Erythroblast (primary cell): ENCODE measurements around the gene CIC.

Experiments used
- GATA1 ChIP-seq: IDR thresholded peaks from 2 replicates; pipeline ENCODE4 v1.6.1; 2011; ENCODE audit warnings: low read depth, mild to moderate bottlenecking, control low read depth, low read length, moderate library complexity
- POLR2A ChIP-seq: IDR thresholded peaks from 2 replicates; pipeline ENCODE4 v1.6.1; 2011; ENCODE audit warnings: mild to moderate bottlenecking, low read length

DNA sequence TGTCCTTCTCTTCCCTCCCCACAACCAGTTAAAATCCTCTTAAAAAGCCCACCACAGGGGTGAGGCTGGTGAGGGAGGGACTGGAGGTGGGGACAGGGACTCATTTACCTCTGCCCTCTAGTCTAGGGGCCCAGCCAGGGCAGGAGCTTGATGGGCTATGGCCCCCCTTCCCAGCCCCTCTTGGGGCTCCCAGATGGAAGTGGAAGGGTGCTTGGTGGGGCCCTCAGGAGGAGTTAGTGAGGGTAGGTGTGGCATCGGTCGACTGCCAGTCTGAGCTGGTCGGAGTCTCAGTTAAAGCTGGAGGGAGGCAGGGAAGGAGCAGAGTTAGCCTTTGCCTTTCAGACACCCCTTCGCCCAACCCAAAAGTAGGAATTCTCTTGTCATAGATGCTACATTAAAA, 38.5 kb upstream of the CIC start:
- TF ChIP-seq POLR2A (no peak), GATA1 (no peak)
